Panc1 (cell line): ENCODE results near the gene CLSTN2. TPM values are rescaled to one million over a fixed set of nuclear protein-coding genes. Genes with fewer than 3 reads are reported as not detected.

Experiments used
- ATAC-seq: fragments of 200-7000 bp; cut with Tn5 transposase; 2 replicates; pipeline ENCODE4 v1.9.1; 2020; ENCODE audit warnings: mild to moderate bottlenecking, moderate library complexity
- BruUV-seq: library from RNA; stranded (reverse); fragments of 400-500 nt; replicated peaks from 2 replicates; lab custom pipeline; 2021; lab: Mats Ljungman, UMichigan
- CTCF ChIA-PET: fragments of 300-600 bp; sonication (Branson Sonifier 250); formaldehyde crosslinking; loops from one replicate; lab custom pipeline; 2022; ENCODE audit warnings: antibody characterized with exemption; lab: Charles Lee
- POLR2A ChIA-PET: fragments of 300-600 bp; sonication (Branson Sonifier 250); formaldehyde crosslinking; loops from one replicate; lab custom pipeline; 2022; ENCODE audit warnings: antibody characterized with exemption; lab: Charles Lee
- DNase-seq: peaks from one replicate; pipeline ENCODE4 v3.0.0-alpha.2; 2010; ENCODE audit warnings: low read depth, low spot score
- H3K27ac ChIP-seq: 2 replicates; pipeline ENCODE4 v1.5.1; 2011; ENCODE audit warnings: mild to moderate bottlenecking, low read length, inconsistent platforms
- H3K27me3 ChIP-seq: fragments of 200-500 bp; sonication (Bioruptor generic); 2 replicates; pipeline ENCODE4 v1.6.0; 2014; ENCODE audit warnings: low read length, inconsistent platforms; ENCODE audit not compliant: control insufficient read depth, insufficient read depth
- H3K36me3 ChIP-seq: fragments of 200-500 bp; sonication (Bioruptor generic); 2 replicates; pipeline ENCODE4 v1.5.1; 2014; ENCODE audit warnings: inconsistent platforms, mild to moderate bottlenecking, low read length, moderate library complexity; ENCODE audit not compliant: control insufficient read depth, insufficient read depth
- H3K4me1 ChIP-seq: 2 replicates; pipeline ENCODE4 v1.5.1; 2011; ENCODE audit warnings: inconsistent platforms, mild to moderate bottlenecking, low read length, moderate library complexity; ENCODE audit not compliant: control insufficient read depth, insufficient read depth
- H3K4me3 ChIP-seq, 2 experiments: 2 replicates each; pipeline ENCODE4 v1.5.1; 2011 to 2012; ENCODE audit warnings: low read depth in 2 of 2, low read length in 2 of 2, mild to moderate bottlenecking in 2 of 2, inconsistent platforms in 1 of 2, moderate library complexity in 1 of 2
- H3K9me3 ChIP-seq: fragments of 200-500 bp; sonication (Bioruptor generic); 2 replicates; pipeline ENCODE4 v1.5.1; 2014; ENCODE audit warnings: low read depth, mild to moderate bottlenecking, inconsistent platforms, low read length, moderate library complexity; ENCODE audit not compliant: control insufficient read depth, insufficient read depth
- POLR2AphosphoS5 ChIP-seq: IDR thresholded peaks from 2 replicates; pipeline ENCODE4 v1.6.1; 2012; ENCODE audit warnings: mild to moderate bottlenecking, low read depth, low read length, moderate library complexity
- SIN3A ChIP-seq: IDR thresholded peaks from 2 replicates; pipeline ENCODE4 v1.6.1; 2012; ENCODE audit warnings: low read depth, mild to moderate bottlenecking, low read length, moderate library complexity, borderline replicate concordance; ENCODE audit not compliant: insufficient read depth
- TCF7L2 ChIP-seq: IDR thresholded peaks from 2 replicates; pipeline ENCODE4 v1.6.1; 2011; ENCODE audit warnings: mild to moderate bottlenecking, low read depth, low read length, inconsistent platforms
- in situ Hi-C: cut with HindIII; loops from 2 replicates; pipeline ENCODE4 v1.10.0; 2016; ENCODE audit warnings: low sequenced_read_pairs, low pct_unique_long_range_greater_than_20kb
- intact Hi-C: fragments of 100-400 bp; cut with micrococcal nuclease; formaldehyde crosslinking; loops from one replicate; pipeline ENCODE4 v1.10.0; 2022; ENCODE audit not compliant: unreplicated experiment
- total RNA-seq: library from RNA; stranded (reverse); gene quantifications from one replicate; pipeline ENCODE4 v1.2.1, GENCODE V29; 2021; ENCODE audit not compliant: unreplicated experiment
- TF ChIP-seq, protein P1 (sequence below): fragments of 450-650 bp; IDR thresholded peaks from 2 replicates; pipeline ENCODE4 v1.5.1; 2017; ENCODE audit warnings: mild to moderate bottlenecking
- TF ChIP-seq, protein P2 (sequence below), 2 experiments: IDR thresholded peaks; 2 replicates each; pipeline ENCODE4 v1.6.1; 2011 to 2012; ENCODE audit warnings: low read depth in 2 of 2, control low read depth in 1 of 2, low read length in 1 of 2, mild to moderate bottlenecking in 1 of 2, moderate library complexity in 1 of 2; ENCODE audit not compliant: insufficient read depth in 1 of 2

CLSTN2 gene
- total RNA-seq, 1 experiment from 2014 or later = 0.03 TPM

DNA sequence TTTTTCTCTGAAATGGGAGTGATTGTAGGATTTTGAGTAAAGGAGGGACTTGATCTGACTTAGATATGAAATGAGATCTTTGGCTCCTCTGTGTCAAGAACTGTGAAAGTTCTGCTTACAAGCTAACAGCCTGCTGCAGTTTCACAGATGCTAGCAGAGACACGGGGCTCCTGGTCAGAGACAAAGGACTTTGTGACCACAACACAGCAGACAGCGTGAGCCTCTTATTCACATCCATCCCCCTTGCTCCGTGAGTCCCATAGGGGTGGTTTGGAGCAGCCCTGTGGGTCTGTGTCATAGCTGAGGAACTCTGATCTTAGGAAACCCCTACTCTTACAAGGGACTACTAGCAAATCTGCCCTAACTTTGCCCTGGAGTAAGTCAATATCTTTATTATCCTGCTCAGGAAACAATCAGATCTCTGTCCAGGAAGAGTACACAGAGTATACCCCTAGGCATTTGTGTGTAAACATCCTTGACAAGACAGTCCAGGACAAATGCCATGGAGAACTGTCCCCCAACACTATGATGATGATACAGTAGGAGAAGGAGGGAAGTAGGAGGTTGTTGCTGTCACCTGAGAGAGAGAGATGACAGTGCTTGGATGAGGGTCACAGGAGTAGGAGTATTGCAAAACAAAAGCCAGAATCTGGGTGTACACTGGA, 80.0 kb downstream of the CLSTN2 start:
- Histone ChIP-seq H3K4me3 (no peak overlapping the region), H3K36me3 (no peaks in the 10 kb centered on the region), H3K4me1 (no peaks in the 10 kb centered on the region), H3K27me3 (no peaks in the 10 kb centered on the region), H3K27ac (no peak overlapping the region), H3K9me3 (no peaks in the 10 kb centered on the region)
- ChIA-PET POLR2A (no interaction called here), CTCF (no interaction called here)
- BruUV-seq = no TSS peak
- DNase-seq = no peak
- in situ Hi-C loops = no loop called here
- TF ChIP-seq POLR2AphosphoS5 (no peak), TCF7L2 (no peak)
- TF ChIP-seq, protein P1, sequence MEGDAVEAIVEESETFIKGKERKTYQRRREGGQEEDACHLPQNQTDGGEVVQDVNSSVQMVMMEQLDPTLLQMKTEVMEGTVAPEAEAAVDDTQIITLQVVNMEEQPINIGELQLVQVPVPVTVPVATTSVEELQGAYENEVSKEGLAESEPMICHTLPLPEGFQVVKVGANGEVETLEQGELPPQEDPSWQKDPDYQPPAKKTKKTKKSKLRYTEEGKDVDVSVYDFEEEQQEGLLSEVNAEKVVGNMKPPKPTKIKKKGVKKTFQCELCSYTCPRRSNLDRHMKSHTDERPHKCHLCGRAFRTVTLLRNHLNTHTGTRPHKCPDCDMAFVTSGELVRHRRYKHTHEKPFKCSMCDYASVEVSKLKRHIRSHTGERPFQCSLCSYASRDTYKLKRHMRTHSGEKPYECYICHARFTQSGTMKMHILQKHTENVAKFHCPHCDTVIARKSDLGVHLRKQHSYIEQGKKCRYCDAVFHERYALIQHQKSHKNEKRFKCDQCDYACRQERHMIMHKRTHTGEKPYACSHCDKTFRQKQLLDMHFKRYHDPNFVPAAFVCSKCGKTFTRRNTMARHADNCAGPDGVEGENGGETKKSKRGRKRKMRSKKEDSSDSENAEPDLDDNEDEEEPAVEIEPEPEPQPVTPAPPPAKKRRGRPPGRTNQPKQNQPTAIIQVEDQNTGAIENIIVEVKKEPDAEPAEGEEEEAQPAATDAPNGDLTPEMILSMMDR = no peak
- ATAC-seq = no peak
- intact Hi-C loops = no loop called here

DNA sequence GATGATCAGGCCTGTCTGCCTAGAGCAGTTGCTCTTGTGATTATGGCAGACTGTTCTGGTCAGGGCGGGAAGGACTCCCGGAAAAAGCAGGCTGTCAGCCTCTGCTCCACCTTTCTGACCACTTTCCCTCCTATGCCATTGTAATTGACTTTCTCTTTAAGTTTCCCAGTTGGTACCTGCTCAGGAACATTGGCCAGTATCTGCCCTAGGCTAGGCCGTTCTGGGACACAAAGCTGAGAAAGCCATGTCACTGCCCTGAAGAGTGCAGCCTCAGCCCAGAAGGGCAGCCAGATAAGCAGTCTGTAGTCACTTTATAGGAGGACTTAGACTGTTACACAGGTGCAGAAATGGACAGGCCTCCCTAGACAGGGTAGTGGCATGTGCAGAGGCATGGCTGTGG, 80.8 kb downstream of the CLSTN2 start:
- Histone ChIP-seq H3K27ac (no peak overlapping the region), H3K9me3 (no peaks in the 10 kb centered on the region), H3K27me3 (no peaks in the 10 kb centered on the region), H3K4me3 (no peak overlapping the region), H3K36me3 (no peaks in the 10 kb centered on the region), H3K4me1 (no peaks in the 10 kb centered on the region)
- ATAC-seq (no peak), DNase-seq (no peak)
- in situ Hi-C loops = no loop called here
- TF ChIP-seq SIN3A (no peak), TCF7L2 (no peak), POLR2AphosphoS5 (no peak)
- TF ChIP-seq, protein P2, sequence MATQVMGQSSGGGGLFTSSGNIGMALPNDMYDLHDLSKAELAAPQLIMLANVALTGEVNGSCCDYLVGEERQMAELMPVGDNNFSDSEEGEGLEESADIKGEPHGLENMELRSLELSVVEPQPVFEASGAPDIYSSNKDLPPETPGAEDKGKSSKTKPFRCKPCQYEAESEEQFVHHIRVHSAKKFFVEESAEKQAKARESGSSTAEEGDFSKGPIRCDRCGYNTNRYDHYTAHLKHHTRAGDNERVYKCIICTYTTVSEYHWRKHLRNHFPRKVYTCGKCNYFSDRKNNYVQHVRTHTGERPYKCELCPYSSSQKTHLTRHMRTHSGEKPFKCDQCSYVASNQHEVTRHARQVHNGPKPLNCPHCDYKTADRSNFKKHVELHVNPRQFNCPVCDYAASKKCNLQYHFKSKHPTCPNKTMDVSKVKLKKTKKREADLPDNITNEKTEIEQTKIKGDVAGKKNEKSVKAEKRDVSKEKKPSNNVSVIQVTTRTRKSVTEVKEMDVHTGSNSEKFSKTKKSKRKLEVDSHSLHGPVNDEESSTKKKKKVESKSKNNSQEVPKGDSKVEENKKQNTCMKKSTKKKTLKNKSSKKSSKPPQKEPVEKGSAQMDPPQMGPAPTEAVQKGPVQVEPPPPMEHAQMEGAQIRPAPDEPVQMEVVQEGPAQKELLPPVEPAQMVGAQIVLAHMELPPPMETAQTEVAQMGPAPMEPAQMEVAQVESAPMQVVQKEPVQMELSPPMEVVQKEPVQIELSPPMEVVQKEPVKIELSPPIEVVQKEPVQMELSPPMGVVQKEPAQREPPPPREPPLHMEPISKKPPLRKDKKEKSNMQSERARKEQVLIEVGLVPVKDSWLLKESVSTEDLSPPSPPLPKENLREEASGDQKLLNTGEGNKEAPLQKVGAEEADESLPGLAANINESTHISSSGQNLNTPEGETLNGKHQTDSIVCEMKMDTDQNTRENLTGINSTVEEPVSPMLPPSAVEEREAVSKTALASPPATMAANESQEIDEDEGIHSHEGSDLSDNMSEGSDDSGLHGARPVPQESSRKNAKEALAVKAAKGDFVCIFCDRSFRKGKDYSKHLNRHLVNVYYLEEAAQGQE (IDR thresholded peaks at IDR 0.05; ENCODE audit: insufficient read depth in 1 of 2, low read depth in 2 of 2, low read length in 1 of 2) = no peak
- TF ChIP-seq, protein P1 = no peak
- CTCF ChIA-PET = no interaction called here
- intact Hi-C loops = no loop called here
- BruUV-seq = no TSS peak
- POLR2A ChIA-PET = no interaction called here
